ENCODE data around the gene SMARCAL1. TPM values are rescaled to one million over a fixed set of nuclear protein-coding genes. Genes with fewer than 3 reads are reported as not detected.

Gene SMARCAL1
- polyA plus RNA-seq, 1 of the 3 experiments (the other 2 are of a cell fraction): 27.0 TPM

DNA sequence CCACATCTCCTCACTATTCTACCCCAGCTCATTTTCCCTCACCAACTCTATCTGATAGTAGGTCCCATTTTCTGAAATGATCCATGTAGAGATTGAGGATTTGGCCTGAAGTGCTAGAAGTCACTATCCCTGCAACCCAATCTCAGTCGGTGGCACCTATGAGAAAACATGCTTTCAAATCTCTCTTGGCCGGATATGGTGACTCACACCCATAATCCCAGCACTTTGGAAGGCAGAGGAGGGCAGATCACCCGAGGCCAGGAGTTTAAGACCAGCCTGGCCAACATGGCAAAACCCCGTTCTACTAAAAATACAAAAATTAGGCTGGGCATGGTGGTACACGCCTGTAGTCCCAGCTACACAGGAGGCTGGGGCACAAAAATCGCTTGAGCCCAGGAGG, 20.9 kb upstream of the SMARCAL1 start:
- Histone ChIP-seq H3K36me3 (replicated peaks in 1 of 2; ENCODE audit: control insufficient read depth in 1 of 2, insufficient read depth in 2 of 2, low read length in 1 of 2) (no peaks in the 10 kb centered on the region), H3K79me2 (ENCODE audit: insufficient read depth) (no peaks in the 10 kb centered on the region), H3K27me3 (ENCODE audit: insufficient read depth) (no peaks in the 10 kb centered on the region), H3F3A (replicated peaks; ENCODE audit: insufficient read depth) (no peaks in the 10 kb centered on the region), H3K4me2 (no peak overlapping the region), H3K4me1 (ENCODE audit: control insufficient read depth in 1 of 2, insufficient read depth in 2 of 2, low read depth in 1 of 2, low read length in 1 of 2) (no peaks in the 10 kb centered on the region), H3K9me2 (no peaks in the 10 kb centered on the region), H3K9ac (no peak overlapping the region), H4K20me1 (ENCODE audit: insufficient read depth) (no peaks in the 10 kb centered on the region), H2AFZ (ENCODE audit: low read depth) (no peak overlapping the region), H3K27ac (ENCODE audit: low read depth in 2 of 2, low read length in 1 of 2) (no peak overlapping the region), H3K9me3 (no peaks in the 10 kb centered on the region), H3K4me3 (ENCODE audit: low read depth in 2 of 2, low read length in 1 of 2) (no peak overlapping the region)
- TF ChIP-seq FOSL2 (IDR thresholded peaks at IDR 0.05; ENCODE audit: borderline replicate concordance, low read depth) (no peak), YY1 (IDR thresholded peaks at IDR 0.05; ENCODE audit: low read depth) (no peak), GATA2 (CRISPR knock-in tag; IDR thresholded peaks at IDR 0.05) (no peak), EP300 (IDR thresholded peaks at IDR 0.05; ENCODE audit: borderline replicate concordance in 1 of 2, low read depth in 1 of 2, low read length in 1 of 2) (no peak), GABPA (IDR thresholded peaks at IDR 0.05; ENCODE audit: low read depth) (no peak), SIN3A (IDR thresholded peaks at IDR 0.05; ENCODE audit: borderline replicate concordance, low read depth, low read length) (no peak), TEAD4 (IDR thresholded peaks at IDR 0.05; ENCODE audit: borderline replicate concordance, insufficient read depth) (no peak), FOXJ3 (CRISPR knock-in tag; IDR thresholded peaks at IDR 0.05) (no peak), CHD2 (IDR thresholded peaks at IDR 0.05; ENCODE audit: low read length, partially characterized antibody) (no peak), NFIC (IDR thresholded peaks at IDR 0.05; ENCODE audit: borderline replicate concordance) (no peak), POLR2AphosphoS5 (IDR thresholded peaks at IDR 0.05; ENCODE audit: low read depth, low read length) (no peak), TAF1 (IDR thresholded peaks at IDR 0.05; ENCODE audit: borderline replicate concordance, low read depth, low read length) (no peak)
- TF ChIP-seq, protein P1, sequence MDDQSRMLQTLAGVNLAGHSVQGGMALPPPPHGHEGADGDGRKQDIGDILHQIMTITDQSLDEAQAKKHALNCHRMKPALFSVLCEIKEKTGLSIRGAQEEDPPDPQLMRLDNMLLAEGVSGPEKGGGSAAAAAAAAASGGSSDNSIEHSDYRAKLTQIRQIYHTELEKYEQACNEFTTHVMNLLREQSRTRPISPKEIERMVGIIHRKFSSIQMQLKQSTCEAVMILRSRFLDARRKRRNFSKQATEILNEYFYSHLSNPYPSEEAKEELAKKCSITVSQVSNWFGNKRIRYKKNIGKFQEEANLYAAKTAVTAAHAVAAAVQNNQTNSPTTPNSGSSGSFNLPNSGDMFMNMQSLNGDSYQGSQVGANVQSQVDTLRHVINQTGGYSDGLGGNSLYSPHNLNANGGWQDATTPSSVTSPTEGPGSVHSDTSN (IDR thresholded peaks at IDR 0.05): no peak
- TF ChIP-seq, protein P2, sequence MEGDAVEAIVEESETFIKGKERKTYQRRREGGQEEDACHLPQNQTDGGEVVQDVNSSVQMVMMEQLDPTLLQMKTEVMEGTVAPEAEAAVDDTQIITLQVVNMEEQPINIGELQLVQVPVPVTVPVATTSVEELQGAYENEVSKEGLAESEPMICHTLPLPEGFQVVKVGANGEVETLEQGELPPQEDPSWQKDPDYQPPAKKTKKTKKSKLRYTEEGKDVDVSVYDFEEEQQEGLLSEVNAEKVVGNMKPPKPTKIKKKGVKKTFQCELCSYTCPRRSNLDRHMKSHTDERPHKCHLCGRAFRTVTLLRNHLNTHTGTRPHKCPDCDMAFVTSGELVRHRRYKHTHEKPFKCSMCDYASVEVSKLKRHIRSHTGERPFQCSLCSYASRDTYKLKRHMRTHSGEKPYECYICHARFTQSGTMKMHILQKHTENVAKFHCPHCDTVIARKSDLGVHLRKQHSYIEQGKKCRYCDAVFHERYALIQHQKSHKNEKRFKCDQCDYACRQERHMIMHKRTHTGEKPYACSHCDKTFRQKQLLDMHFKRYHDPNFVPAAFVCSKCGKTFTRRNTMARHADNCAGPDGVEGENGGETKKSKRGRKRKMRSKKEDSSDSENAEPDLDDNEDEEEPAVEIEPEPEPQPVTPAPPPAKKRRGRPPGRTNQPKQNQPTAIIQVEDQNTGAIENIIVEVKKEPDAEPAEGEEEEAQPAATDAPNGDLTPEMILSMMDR (IDR thresholded peaks at IDR 0.05): no peak
- TF ChIP-seq, protein P3, sequence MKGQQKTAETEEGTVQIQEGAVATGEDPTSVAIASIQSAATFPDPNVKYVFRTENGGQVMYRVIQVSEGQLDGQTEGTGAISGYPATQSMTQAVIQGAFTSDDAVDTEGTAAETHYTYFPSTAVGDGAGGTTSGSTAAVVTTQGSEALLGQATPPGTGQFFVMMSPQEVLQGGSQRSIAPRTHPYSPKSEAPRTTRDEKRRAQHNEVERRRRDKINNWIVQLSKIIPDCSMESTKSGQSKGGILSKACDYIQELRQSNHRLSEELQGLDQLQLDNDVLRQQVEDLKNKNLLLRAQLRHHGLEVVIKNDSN (IDR thresholded peaks at IDR 0.05; ENCODE audit: borderline replicate concordance, low read depth): no peak
- TF ChIP-seq, protein P4, sequence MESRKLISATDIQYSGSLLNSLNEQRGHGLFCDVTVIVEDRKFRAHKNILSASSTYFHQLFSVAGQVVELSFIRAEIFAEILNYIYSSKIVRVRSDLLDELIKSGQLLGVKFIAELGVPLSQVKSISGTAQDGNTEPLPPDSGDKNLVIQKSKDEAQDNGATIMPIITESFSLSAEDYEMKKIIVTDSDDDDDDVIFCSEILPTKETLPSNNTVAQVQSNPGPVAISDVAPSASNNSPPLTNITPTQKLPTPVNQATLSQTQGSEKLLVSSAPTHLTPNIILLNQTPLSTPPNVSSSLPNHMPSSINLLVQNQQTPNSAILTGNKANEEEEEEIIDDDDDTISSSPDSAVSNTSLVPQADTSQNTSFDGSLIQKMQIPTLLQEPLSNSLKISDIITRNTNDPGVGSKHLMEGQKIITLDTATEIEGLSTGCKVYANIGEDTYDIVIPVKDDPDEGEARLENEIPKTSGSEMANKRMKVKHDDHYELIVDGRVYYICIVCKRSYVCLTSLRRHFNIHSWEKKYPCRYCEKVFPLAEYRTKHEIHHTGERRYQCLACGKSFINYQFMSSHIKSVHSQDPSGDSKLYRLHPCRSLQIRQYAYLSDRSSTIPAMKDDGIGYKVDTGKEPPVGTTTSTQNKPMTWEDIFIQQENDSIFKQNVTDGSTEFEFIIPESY (IDR thresholded peaks at IDR 0.05; ENCODE audit: borderline replicate concordance, low read depth): no peak
- TF ChIP-seq, protein P5, sequence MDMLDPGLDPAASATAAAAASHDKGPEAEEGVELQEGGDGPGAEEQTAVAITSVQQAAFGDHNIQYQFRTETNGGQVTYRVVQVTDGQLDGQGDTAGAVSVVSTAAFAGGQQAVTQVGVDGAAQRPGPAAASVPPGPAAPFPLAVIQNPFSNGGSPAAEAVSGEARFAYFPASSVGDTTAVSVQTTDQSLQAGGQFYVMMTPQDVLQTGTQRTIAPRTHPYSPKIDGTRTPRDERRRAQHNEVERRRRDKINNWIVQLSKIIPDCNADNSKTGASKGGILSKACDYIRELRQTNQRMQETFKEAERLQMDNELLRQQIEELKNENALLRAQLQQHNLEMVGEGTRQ (IDR thresholded peaks at IDR 0.05; ENCODE audit: borderline replicate concordance, low read depth, low read length): no peak
- no peak for DNase-seq
- CTCF ChIA-PET: no interaction called here
- 80% methylated on average over 6 of the region's 6 CpGs for WGBS (ENCODE audit: low lambda C conversion rate)
- POLR2A ChIA-PET: no interaction called here

Data from SK-N-SH (cell line).